Measurements from ENCODE around the gene SNAP91.

The SNAP91 gene

DNA sequence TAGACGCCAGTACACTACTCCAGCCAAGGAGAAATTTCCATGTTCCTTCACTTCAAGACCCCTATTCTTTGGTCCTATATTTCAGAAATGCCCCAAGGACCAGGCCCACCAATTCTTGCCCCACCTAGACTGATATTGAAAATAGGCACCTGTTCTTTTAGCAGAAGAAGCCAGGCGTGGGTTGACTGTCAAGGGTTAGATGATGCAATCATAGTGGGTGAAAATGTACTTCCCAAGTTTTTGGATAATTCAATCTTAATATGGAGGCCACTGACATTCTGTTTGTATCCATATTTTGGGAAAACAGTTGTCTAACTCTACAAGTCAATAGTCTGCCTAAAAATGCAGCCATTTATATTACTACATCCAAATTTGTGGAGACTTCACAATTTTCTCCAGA, 21.0 kb upstream of the SNAP91 start:
- no peak for DNase-seq (ENCODE audit: low read depth)
- TF ChIP-seq, protein P1, sequence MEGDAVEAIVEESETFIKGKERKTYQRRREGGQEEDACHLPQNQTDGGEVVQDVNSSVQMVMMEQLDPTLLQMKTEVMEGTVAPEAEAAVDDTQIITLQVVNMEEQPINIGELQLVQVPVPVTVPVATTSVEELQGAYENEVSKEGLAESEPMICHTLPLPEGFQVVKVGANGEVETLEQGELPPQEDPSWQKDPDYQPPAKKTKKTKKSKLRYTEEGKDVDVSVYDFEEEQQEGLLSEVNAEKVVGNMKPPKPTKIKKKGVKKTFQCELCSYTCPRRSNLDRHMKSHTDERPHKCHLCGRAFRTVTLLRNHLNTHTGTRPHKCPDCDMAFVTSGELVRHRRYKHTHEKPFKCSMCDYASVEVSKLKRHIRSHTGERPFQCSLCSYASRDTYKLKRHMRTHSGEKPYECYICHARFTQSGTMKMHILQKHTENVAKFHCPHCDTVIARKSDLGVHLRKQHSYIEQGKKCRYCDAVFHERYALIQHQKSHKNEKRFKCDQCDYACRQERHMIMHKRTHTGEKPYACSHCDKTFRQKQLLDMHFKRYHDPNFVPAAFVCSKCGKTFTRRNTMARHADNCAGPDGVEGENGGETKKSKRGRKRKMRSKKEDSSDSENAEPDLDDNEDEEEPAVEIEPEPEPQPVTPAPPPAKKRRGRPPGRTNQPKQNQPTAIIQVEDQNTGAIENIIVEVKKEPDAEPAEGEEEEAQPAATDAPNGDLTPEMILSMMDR (IDR thresholded peaks at IDR 0.05; ENCODE audit: control insufficient read depth, extremely low read depth, insufficient read depth): no peak
- no peak overlapping the region for H3K4me3 ChIP-seq (ENCODE audit: low read depth, low read length)

DNA sequence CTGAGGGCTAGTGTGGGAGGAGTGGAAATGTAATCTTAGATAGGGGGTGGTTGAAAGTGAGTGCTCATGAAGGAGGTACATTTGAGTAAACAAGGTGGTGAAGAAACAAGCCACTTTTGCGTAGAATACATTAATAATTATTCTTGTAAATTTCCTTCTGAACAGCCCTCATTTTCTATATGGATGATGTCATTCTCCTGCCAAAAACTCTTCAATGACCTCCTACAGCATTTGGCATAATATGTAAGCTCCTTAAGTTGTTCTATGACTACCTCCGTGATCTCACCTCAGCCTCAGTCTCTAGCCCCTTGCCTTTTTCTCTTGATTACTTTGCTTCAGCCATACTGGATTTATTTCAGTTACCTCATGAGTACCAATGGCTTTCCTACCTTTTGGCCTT, 14.0 kb upstream of the SNAP91 start:
- TF ChIP-seq, protein P1 (IDR thresholded peaks at IDR 0.05; ENCODE audit: control insufficient read depth, extremely low read depth, insufficient read depth): no peak
- H3K4me3 ChIP-seq (ENCODE audit: low read depth, low read length): no peak overlapping the region
- no peak for DNase-seq (ENCODE audit: low read depth)

DNA sequence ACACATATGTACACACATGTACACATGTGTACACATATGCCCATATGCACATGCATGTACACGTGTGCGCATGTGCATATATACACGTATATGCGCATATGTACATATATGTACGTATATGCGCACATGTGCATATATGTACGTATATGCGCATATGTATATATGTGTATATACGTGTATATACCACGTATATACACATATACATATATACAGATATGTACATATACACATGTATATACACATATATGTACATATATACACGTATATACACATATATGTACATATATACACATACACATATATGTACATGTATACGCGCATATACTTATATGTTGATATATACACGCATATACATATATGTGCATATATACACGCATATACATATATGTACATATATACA, 8.9 kb upstream of the SNAP91 start:
- H3K4me3 ChIP-seq (ENCODE audit: low read depth, low read length): no peak overlapping the region
- TF ChIP-seq, protein P1 (IDR thresholded peaks at IDR 0.05; ENCODE audit: control insufficient read depth, extremely low read depth, insufficient read depth): no peak
- no peak for DNase-seq (ENCODE audit: low read depth)

DNA sequence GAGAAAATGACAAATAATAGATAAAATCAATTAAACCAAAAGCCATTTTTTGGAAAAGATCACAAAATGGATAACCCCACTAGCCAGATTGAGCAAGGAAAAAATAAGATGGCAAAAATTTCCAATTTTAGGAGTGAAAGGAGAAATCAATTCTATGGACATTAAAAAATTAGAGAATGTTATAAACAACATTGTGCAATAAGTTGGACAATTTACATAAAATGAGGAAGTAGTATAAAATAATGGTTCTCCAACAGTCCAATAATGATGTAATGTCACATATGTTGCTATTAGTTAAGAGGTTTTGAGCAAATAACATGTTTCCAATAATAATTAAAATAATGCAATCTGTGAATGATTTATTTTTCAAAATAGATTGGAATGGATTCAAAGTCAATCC, 3.1 kb upstream of the SNAP91 start:
- TF ChIP-seq, protein P1 (IDR thresholded peaks at IDR 0.05; ENCODE audit: control insufficient read depth, extremely low read depth, insufficient read depth): no peak
- H3K4me3 ChIP-seq (ENCODE audit: low read depth, low read length): no peak overlapping the region
- no peak for DNase-seq (ENCODE audit: low read depth)

DNA sequence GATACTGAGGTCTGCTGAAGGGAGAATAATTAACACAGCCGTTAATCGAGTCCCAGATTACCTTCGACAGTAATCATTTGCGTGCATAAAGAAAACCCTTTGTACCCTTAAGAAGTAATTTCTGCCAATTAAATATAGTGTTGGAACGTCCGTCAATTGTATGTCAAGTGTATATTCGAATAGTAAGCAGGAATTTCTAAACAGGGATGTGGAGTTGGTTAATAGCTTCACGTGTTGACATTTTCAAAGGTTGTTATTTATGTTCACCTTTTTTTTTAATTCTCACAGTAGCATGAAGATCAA, 798 bp upstream of the SNAP91 start:
- TF ChIP-seq, protein P1 (IDR thresholded peaks at IDR 0.05; ENCODE audit: control insufficient read depth, extremely low read depth, insufficient read depth): no peak
- peak overlapping the region; percentile 53 for H3K4me3 ChIP-seq (ENCODE audit: low read depth, low read length)
- DNase-seq (ENCODE audit: low read depth): no peak

GRCh38 chr6:83708546-83708969, 343 bp downstream of the SNAP91 start:
- TF ChIP-seq, protein P1 (IDR thresholded peaks at IDR 0.05; ENCODE audit: control insufficient read depth, extremely low read depth, insufficient read depth): no peak
- H3K4me3 ChIP-seq (ENCODE audit: low read depth, low read length): peak overlapping the region; percentile 53
- DNase-seq (ENCODE audit: low read depth): no peak

DNA sequence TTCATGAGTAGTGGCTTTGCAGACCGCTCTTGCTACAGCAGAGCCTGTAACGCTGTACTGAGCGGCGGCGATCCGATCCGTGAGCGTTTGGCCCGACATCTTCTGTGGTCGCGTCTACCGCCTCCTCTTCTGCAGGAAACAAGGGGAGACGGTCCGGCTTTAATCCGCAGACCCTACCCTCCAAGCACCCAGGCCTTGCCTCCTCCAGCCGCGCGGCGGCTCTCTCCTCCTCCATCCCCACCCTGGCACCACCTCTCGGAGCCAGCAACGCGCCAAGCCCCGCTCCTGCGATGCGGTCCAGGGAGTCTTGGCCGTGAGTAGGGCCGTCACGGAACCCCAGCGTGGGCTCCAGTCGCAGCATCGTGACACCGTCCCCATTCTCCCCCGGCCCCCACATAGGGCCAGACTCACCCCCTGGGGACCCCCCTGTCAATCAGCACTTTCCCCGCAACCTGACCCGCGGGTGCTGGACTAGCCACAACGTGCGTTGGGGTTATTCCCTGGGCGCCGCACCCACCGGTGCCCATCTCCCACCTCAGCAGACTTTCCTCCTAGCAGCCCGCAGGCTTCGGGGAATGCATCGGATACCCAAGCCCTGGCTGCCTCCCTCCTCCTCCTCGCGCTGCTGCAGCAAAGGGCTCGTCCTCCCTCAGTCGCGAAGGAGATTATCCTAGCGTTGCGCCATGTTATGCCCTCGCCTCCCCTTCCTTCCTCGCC, 914 bp downstream of the SNAP91 start:
- TF ChIP-seq, protein P1 (IDR thresholded peaks at IDR 0.05; ENCODE audit: control insufficient read depth, extremely low read depth, insufficient read depth): no peak
- DNase-seq (ENCODE audit: low read depth): no peak
- peak overlapping the region; percentile 53 for H3K4me3 ChIP-seq (ENCODE audit: low read depth, low read length)
